HepG2 (cell line): ENCODE measurements around the gene MAOB. TPM values are rescaled to one million over a fixed set of nuclear protein-coding genes. Genes with fewer than 3 reads are reported as not detected.

Source experiments
- ATAC-seq: fragments of 200-7000 bp; cut with Tn5 transposase; 3 replicates; pipeline ENCODE4 v1.9.1; 2020; ENCODE audit warnings: mild to moderate bottlenecking, moderate library complexity
- BruUV-seq: library from RNA; stranded (reverse); fragments of 400-500 nt; replicated peaks from 2 replicates; lab custom pipeline; 2021; lab: Mats Ljungman, UMichigan
- CTCF ChIA-PET: fragments of 300-600 bp; formaldehyde crosslinking; extraction: SDS; loops from one replicate; lab custom pipeline; 2021; ENCODE audit warnings: low total read pairs, inconsistent platforms, low intra/inter-chr PET ratio; lab: Yijun Ruan, JAX
- POLR2A ChIA-PET: fragments of 350-600 bp; sonication (Branson Sonifier 250); formaldehyde crosslinking; loops from one replicate; lab custom pipeline; 2020; ENCODE audit warnings: antibody characterized with exemption, inconsistent platforms; lab: Yijun Ruan, JAX
- DNase-seq: peaks from one replicate; pipeline ENCODE4 v3.0.0-alpha.2; 2015; ENCODE audit warnings: low spot score
- FAIRE-seq: peaks from 3 replicates; lab custom pipeline; 2011; peaks lifted over from hg19 to GRCh38; lab: Jason Lieb, UNC
- H2AFZ ChIP-seq: one replicate; pipeline ENCODE4 v1.6.1; 2011; ENCODE audit warnings: low read length, inconsistent platforms
- H3K27ac ChIP-seq: fragments of 300-600 bp; 3 replicates; pipeline ENCODE4 v1.8.0; 2011; ENCODE audit warnings: mixed run types, mild to moderate bottlenecking, mixed read lengths, low read length, inconsistent platforms; ENCODE audit not compliant: insufficient read depth; ENCODE audit errors: extremely low read length
- H3K27me3 ChIP-seq, 2 experiments: fragments of 200-600 bp in 1 of 2; 2 replicates in 1 of 2; 3 replicates in 1 of 2; pipeline versions ENCODE4 v1.6.0 to v1.8.0; 2011; ENCODE audit warnings: low read length in 2 of 2, mild to moderate bottlenecking in 2 of 2, moderate library complexity in 2 of 2, inconsistent platforms in 1 of 2; ENCODE audit not compliant: insufficient read depth in 2 of 2, control insufficient read depth in 1 of 2
- H3K36me3 ChIP-seq, 2 experiments: fragments of 200-600 bp in 1 of 2; replicated peaks in 1 of 2; 2 replicates in 1 of 2; 3 replicates in 1 of 2; pipeline versions ENCODE4 v1.5.1 to v1.8.0; 2011; ENCODE audit warnings: low read length in 2 of 2, inconsistent platforms in 1 of 2; ENCODE audit not compliant: insufficient read depth in 2 of 2, control insufficient read depth in 1 of 2
- H3K4me1 ChIP-seq: 2 replicates; pipeline ENCODE4 v1.5.1; 2012; ENCODE audit warnings: low read length, inconsistent platforms; ENCODE audit not compliant: insufficient read depth
- H3K4me2 ChIP-seq: 2 replicates; pipeline ENCODE4 v1.6.0; 2011; ENCODE audit warnings: low read depth, low read length, inconsistent platforms
- H3K4me3 ChIP-seq, 3 experiments: fragments of 200-600 bp in 1 of 3; sonication (generic), shearing (Covaris generic) in 1 of 3; replicated peaks in 1 of 3; 2 replicates each; pipeline ENCODE4 v1.5.1; 2011 to 2016; ENCODE audit warnings: low read length in 3 of 3, inconsistent platforms in 2 of 3, low read depth in 2 of 3, mild to moderate bottlenecking in 2 of 3, control low read depth in 1 of 3, mixed read lengths in 1 of 3; ENCODE audit not compliant: insufficient read depth in 1 of 3
- H3K79me2 ChIP-seq: one replicate; pipeline ENCODE4 v1.6.1; 2011; ENCODE audit warnings: low read length, inconsistent platforms; ENCODE audit not compliant: insufficient read depth
- H3K9ac ChIP-seq: 2 replicates; pipeline ENCODE4 v1.6.0; 2011; ENCODE audit warnings: mild to moderate bottlenecking, low read depth, low read length, inconsistent platforms; ENCODE audit not compliant: insufficient read depth
- H3K9me3 ChIP-seq: 2 replicates; pipeline ENCODE4 v1.5.1; 2012; ENCODE audit warnings: mild to moderate bottlenecking, low read length
- H4K20me1 ChIP-seq: 2 replicates; pipeline ENCODE4 v1.6.0; 2011; ENCODE audit warnings: inconsistent platforms, mild to moderate bottlenecking, low read length, moderate library complexity; ENCODE audit not compliant: insufficient read depth
- CEBPB ChIP-seq: IDR thresholded peaks from 2 replicates; pipeline ENCODE4 v1.6.1; 2011; ENCODE audit warnings: low read depth, low read length, improper control_type of control experiment, borderline replicate concordance
- GATAD1 ChIP-seq: IDR thresholded peaks from 2 replicates; pipeline ENCODE4 v1.6.1; 2016; ENCODE audit warnings: missing genetic modification reagents, missing compliant biosample characterization
- MIXL1 ChIP-seq: IDR thresholded peaks from 2 replicates; pipeline ENCODE4 v1.6.1; 2016
- SP1 ChIP-seq, 2 experiments: fragments of 450-650 bp in 1 of 2; sonication (generic) in 1 of 2; formaldehyde crosslinking in 1 of 2; IDR thresholded peaks; 2 replicates each; pipeline versions ENCODE4 v1.4.0 to v1.6.1; 2016 to 2020; ENCODE audit warnings: missing genetic modification reagents in 1 of 2
- ZNF205 ChIP-seq: IDR thresholded peaks from 2 replicates; pipeline ENCODE4 v1.6.1; 2018; ENCODE audit warnings: missing biosample characterization, missing genetic modification reagents
- ZNF296 ChIP-seq: sonication (generic); formaldehyde crosslinking; conservative IDR thresholded peaks from 2 replicates; pipeline ENCODE4 v1.5.0; 2020; ENCODE audit warnings: mild to moderate bottlenecking, missing genetic modification reagents
- ZNF598 ChIP-seq: sonication (generic); formaldehyde crosslinking; IDR thresholded peaks from 2 replicates; pipeline ENCODE4 v1.5.1; 2020; ENCODE audit warnings: mild to moderate bottlenecking, missing genetic modification reagents, borderline replicate concordance
- WGBS: methylation state at CpG from one replicate; pipeline ENCODE4 v1.1.6; 2017; ENCODE audit warnings: low lambda C conversion rate; 5-methylcytosine and 5-hydroxymethylcytosine counted together
- in situ Hi-C: cut with HindIII; loops from 2 replicates; pipeline ENCODE4 v1.10.0; 2017; ENCODE audit warnings: low pct_unique_long_range_greater_than_20kb; ENCODE audit not compliant: extremely low pct_ligation_motif_present
- intact Hi-C: fragments of 100-400 bp; cut with micrococcal nuclease; formaldehyde crosslinking; loops from one replicate; pipeline ENCODE4 v1.10.0; 2022; ENCODE audit not compliant: unreplicated experiment
- polyA plus RNA-seq, 8 experiments: library from polyadenylated mRNA; depleted of rRNA in 3 of 8; stranded (reverse) in 7 of 8; unstranded in 1 of 8; fragments of >200 nt; fragmentation: Illumina TruSeq in 4 of 8; extraction: Trizol in 4 of 8; gene quantifications; 2 replicates each; pipeline versions ENCODE4 v1.2.1 to v1.2.3, GENCODE V29; 2011 to 2016; ENCODE audit warnings: low read depth in 4 of 8, missing spikeins in 1 of 8, mixed read lengths in 1 of 8; ENCODE audit not compliant: insufficient read depth in 1 of 8
- total RNA-seq, 5 experiments: library from RNA; depleted of rRNA; stranded (reverse); fragments of >200 nt; fragmentation: Illumina TruSeq; extraction: Trizol; gene quantifications; 2 replicates each; pipeline ENCODE4 v1.2.3, GENCODE V29; 2016; ENCODE audit warnings: low read depth in 1 of 5
- TF ChIP-seq, protein P1 (sequence below): IDR thresholded peaks from 2 replicates; pipeline ENCODE4 v1.6.1; 2016; ENCODE audit warnings: missing genetic modification reagents, missing compliant biosample characterization
- TF ChIP-seq, protein P2 (sequence below): sonication (generic); formaldehyde crosslinking; IDR thresholded peaks from 2 replicates; pipeline ENCODE4 v1.5.0; 2020; ENCODE audit warnings: mild to moderate bottlenecking, missing genetic modification reagents

MAOB gene
- total and polyA plus RNA-seq, 2 of the 13 experiments (the other 11 are each of a cell fraction or from before 2014, with no cell fraction given): 11.0 to 19.0 TPM

DNA sequence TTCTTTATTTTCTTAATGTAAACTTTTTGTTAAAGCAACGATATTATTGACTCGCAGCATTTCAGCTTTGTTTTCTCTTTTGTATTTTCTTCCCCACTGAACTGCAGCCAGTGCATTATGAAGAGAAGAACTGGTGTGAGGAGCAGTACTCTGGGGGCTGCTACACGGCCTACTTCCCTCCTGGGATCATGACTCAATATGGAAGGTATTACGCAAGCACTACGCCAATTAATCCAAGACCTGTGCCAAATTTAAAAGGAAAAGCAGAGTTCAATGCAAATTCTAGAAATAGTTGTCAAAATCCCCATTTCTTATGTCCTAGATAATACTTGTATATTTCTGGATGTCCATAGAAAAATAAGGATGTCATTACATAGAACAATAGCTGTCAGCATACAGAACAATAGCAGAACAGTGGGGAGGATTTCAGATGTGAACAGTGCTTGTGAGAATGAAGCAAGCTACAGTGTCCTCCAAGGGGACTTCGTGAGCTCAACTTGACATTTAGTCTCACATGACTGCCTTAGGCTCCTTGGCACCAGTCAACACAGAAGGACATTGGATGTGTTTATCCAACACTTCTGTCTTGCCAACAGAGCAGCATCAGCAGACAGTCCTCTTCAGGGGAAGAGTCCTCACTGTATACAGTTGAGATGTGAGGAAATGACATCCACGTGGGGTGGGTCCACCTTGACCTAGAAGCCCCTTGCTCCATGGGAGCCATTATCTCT is 140.2 kb downstream of the MAOB start:
- Histone ChIP-seq H2AFZ (no peak overlapping the region), H3K27ac (no peak overlapping the region), H4K20me1 (no peaks in the 10 kb centered on the region)
- WGBS: 81% methylated on average over 7 of the region's 7 CpGs
- peak; percentile 13; the same call in 1 of the 2 replicates for TF ChIP-seq CEBPB
- no peak for TF ChIP-seq ZNF205 (CRISPR knock-in tag)
- TF ChIP-seq, all 625 proteins: peak for 1
- in situ Hi-C loops (loop anchor here (10.0 kb wide), 1 partner anchor 87 kb away; the partner anchor contains the start of gene MAOA), intact Hi-C loops (no loop called here)
- Histone ChIP-seq H3K4me1 (no peaks in the 10 kb centered on the region), H3K9ac (no peak overlapping the region), H3K4me3 (no peak overlapping the region), H3K36me3 (0 out of 5 replicates have a peak, but pooled peaks cover 0 to 2% of the 10 kb centered on the region in 2 experiments), H3K4me2 (no peak overlapping the region), H3K9me3 (no peaks in the 10 kb centered on the region), H3K27me3 (no peaks in the 10 kb centered on the region), H3K79me2 (no peaks in the 10 kb centered on the region)
- FAIRE-seq (no peak), ATAC-seq (no peak), DNase-seq (no peak)
- BruUV-seq: no TSS peak
- CTCF ChIA-PET: no interaction called here
- POLR2A ChIA-PET: no interaction called here

DNA sequence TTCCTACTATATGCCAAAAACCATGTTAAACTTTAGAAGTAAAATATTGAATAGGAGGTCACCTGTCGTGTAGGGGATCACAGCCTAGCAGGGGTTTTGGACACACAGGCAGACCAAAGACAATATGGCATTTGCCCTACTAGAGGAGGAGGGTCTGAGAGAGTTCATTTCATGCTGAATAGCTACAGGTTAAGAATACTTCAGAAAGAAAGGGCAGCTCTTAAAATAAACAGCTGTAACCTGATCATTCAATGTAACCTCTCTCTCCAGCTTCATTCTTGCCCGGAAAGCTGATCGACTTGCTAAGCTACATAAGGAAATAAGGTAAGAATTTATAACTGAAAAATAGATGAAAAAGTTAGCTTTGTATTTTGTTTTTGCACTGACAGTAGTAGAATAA is 146.3 kb downstream of the MAOB start:
- H2AFZ ChIP-seq: no peak overlapping the region
- CTCF ChIA-PET: no interaction called here
- DNase-seq (no peak), ATAC-seq (no peak), FAIRE-seq (no peak)
- 97% methylated on average over 3 of the region's 3 CpGs for WGBS
- H4K20me1 ChIP-seq: no peaks in the 10 kb centered on the region
- H3K4me2 ChIP-seq: no peak overlapping the region
- H3K4me1 ChIP-seq: no peaks in the 10 kb centered on the region
- H3K36me3 ChIP-seq: peaks cover 3% of the 10 kb centered on the region in 2 experiments; a peak in 2 of 5 replicates
- intact Hi-C loops: no loop called here
- POLR2A ChIA-PET: no interaction called here
- H3K27me3 ChIP-seq: no peaks in the 10 kb centered on the region
- no TSS peak for BruUV-seq
- no peak overlapping the region for H3K27ac ChIP-seq
- no peaks in the 10 kb centered on the region for H3K9me3 ChIP-seq
- H3K9ac ChIP-seq: no peak overlapping the region
- no peak overlapping the region for H3K4me3 ChIP-seq
- no peaks in the 10 kb centered on the region for H3K79me2 ChIP-seq
- in situ Hi-C loops: no loop called here
- TF ChIP-seq GATAD1 (no peak), ZNF296 (no peak), SP1 (IDR thresholded peaks at IDR 0.05) (no peak), SP1 (CRISPR knock-in tag; IDR thresholded peaks at IDR 0.05) (no peak), MIXL1 (CRISPR knock-in tag) (no peak), ZNF598 (CRISPR knock-in tag) (no peak)
- TF ChIP-seq, protein P1, sequence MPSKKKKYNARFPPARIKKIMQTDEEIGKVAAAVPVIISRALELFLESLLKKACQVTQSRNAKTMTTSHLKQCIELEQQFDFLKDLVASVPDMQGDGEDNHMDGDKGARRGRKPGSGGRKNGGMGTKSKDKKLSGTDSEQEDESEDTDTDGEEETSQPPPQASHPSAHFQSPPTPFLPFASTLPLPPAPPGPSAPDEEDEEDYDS (CRISPR knock-in tag): no peak
- TF ChIP-seq, protein P2, sequence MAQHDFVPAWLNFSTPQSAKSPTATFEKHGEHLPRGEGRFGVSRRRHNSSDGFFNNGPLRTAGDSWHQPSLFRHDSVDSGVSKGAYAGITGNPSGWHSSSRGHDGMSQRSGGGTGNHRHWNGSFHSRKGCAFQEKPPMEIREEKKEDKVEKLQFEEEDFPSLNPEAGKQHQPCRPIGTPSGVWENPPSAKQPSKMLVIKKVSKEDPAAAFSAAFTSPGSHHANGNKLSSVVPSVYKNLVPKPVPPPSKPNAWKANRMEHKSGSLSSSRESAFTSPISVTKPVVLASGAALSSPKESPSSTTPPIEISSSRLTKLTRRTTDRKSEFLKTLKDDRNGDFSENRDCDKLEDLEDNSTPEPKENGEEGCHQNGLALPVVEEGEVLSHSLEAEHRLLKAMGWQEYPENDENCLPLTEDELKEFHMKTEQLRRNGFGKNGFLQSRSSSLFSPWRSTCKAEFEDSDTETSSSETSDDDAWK: no peak
